ENCODE measurements around the gene ST8SIA4.

GRCh38 chr5:100860407-100860806, 42.7 kb downstream of the ST8SIA4 start:
- TF ChIP-seq CTCF (IDR thresholded peaks at IDR 0.05; ENCODE audit: insufficient read depth, low read depth, low read length) (no peak), EZH2 (IDR thresholded peaks at IDR 0.05; ENCODE audit: insufficient read depth, low read length) (no peak)
